GM19043 (cell line): Measurements from ENCODE around the gene NHSL2.
A peak's percentile ranks its signal among the peaks of the same experiment; 100 is the strongest.

ENCODE experiments used
- ATAC-seq: cut with Tn5 transposase; IDR thresholded peaks from one replicate; pipeline ENCODE4 v1.9.1; 2021; ENCODE audit warnings: low read depth; ENCODE audit not compliant: unreplicated experiment

NHSL2 gene

DNA sequence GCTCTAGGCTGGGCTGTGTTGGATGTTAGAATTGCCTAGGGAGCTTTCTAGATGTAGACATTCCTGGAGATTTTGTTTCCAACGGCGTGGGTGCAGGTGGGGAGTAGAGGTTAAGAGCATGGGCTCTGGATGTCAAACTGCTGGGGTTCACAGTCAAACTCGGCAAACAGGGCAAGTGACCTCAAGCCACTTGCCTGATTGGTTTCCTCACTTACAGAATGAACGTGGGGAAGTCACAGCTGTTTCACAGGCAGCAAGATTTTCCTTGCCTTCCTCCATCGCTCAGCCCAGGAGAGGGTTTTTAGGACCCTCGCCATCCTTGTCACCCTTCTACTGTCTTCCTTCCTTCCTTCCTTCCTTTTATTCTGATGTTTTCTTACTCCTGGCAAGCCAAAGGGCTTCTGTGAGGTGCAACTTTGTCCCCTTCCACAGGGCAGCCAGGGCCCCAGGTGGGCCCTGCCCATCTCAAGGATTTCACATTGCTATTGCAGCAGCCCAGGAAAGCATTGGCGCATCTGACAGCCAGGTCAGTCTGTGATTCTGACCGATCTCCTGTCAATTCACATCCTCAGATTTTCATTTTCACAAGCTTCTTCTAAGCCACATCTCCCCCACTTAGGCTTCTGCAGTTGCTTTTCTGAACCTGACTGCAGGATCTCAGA lies 214.0 kb downstream of the NHSL2 start:
- ATAC-seq, result no peak

DNA sequence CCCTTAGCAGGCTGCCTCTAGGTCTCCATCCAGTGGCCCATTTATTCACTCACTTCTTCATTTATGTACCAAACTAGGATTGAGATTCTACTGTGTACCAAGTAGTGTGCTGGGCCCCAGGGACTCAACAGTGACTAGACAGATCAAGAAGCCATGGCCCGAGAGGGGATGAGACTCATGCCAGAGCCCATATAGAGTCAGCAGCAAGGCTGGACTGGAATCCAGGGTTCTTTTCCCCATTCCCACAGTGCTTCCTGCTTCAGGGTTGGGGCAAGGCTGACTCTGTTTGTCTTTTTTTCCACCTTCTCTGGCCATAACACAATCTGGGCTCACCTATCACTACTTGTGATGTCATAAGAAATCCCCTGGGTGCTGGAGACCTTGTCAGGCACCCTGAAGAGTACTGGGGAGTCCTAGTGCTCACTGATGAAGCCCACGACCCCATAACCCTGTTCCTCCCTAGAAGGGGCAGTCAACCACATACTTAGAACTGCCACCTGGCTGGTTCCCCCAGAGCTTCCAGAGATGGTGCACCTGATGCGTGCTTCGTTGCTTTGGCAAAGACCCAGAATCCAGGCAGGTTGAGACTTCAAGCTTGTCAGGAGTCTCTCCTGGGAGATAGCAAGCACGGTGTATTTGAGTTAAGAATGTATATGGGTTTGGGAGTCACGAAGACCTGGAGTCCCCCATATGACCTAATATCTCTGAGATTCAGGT lies 214.8 kb downstream of the NHSL2 start:
- no peak for ATAC-seq

DNA sequence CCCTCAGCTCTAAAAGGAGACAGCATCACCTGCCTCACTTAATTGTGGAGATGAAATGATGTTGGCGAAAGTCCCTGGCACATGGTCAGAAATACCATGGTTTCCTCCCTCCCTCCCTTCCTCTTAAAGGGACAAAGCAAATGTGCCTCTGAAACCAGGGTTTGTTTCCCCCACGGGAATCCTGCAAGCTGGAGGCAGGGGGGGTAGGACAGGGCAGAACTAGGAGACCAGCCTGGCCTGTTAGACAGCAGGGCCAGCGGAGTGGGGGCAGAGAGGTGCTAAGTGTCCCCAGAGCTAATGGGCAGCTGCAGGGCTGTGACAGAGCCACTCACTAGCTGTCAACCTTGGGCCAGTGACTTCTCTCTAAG lies 215.4 kb downstream of the NHSL2 start:
- no peak for ATAC-seq

DNA sequence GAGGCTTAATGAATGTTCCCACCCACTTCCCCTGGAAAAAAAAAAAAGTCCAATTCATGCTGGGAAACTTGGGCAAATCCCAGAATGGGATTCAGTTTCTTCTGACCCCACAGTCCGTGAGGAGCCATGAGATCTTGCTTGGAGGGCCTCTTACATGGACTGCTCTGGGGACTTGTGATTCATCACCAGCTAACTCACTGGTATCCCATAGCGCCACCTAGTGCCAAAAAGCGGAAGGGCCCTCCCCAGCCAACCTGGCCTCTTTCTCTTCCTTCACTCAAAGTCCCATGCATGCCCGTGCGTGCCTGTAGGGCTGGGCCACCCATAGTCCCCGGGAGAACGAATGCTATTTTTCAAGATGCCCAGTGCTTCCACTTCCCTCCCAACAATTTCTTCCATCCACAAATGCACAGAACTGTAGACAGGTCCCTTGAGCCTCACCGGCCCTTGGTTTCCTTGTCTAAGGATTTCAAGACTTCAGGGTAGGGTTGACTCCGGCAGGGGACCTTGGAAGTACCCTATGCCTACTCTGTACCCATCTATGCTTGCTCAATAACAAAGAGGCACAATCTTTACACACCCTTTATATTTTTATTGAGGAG lies 216.0 kb downstream of the NHSL2 start:
- ATAC-seq, result peak; percentile 59

DNA sequence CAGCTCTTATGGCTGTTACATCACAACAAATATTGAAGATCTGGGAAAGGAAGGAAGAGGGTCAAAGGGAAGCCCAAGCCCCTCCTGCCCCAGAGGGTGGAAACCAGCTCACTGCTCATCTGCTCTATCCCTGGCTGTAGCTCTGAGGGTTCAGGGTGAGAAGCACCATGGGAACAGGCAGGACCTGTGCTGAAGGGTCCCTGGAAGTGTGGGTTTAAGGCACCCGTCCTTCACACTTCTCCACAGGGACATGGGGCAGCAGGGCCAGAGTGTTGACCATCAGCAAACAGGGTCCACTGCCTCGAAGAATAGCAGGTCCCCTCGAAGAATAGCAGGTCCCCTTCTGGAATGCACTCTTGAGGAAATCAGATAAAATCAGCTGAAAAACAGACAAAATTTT lies 216.7 kb downstream of the NHSL2 start:
- no peak for ATAC-seq

DNA sequence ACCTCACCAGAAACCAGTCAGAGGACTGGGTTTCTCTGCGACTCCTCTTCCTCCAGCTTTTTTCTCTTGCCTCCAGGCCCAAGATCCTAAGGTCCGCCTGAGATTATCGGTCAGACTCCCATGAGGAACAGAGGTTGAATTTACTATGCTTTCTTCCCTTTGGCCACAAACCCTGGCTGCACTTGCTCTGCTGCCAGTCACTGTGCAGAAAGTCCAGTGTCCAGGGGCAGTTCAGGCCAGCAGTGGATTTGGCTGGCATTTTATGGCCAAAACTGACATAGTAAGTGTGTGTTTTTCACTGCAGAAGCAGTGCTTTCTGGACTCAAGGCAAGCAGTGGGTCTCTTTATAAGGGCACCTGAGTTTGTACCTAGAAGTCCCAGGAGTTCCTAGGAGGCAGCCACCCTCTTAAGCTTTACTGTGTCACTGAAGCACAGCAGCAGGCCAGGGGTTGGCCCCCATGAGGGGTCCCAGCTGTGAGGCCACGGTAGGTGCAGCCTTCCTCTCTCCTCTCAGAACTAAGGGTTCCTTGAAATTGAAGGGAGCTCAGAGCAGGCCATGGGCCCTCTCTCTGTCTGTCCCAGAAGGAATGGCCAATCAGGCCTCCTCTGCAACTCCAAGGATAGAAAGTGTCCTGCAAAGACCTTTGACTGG lies 217.7 kb downstream of the NHSL2 start:
- ATAC-seq, result no peak

DNA sequence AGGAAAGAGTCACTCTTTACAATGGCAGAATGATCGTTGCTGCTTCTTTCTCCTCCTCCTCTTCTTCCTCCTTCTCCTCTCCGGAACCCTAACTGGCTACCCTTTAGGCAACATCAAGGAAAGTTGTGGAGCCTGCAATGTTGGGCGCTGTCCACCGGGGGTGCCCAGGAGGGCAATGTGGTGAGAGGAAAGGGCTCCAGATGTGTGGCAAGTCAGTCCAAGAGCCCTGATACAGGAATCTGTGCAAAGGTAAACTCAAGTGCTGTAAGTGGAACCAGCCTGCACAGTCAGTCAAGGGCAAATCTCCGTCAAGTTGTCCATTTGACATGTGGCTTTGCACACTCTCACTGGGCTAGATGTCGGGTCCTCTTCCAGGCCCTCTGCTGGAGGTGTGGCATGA lies 218.2 kb downstream of the NHSL2 start:
- ATAC-seq, result no peak

DNA sequence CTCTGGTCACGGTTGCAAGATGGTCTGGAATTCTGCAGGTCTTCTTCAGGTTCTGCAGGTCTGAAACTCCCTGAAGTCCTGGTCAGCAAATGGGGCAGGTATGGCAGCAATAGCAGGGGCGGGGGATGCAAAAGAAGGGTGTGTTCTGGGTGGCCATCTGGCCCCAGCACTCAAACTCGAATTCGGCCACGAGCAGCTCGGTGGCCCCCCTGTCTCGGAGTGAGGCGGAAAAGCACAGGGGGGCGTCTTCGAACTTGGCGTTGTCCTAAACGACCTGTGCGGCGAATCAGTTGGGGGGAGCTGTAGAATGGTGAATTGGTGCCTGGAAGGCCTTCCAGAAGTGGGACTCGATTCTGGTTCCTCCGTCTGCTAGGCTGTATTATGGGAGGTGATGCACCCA lies 219.0 kb downstream of the NHSL2 start:
- no peak for ATAC-seq

DNA sequence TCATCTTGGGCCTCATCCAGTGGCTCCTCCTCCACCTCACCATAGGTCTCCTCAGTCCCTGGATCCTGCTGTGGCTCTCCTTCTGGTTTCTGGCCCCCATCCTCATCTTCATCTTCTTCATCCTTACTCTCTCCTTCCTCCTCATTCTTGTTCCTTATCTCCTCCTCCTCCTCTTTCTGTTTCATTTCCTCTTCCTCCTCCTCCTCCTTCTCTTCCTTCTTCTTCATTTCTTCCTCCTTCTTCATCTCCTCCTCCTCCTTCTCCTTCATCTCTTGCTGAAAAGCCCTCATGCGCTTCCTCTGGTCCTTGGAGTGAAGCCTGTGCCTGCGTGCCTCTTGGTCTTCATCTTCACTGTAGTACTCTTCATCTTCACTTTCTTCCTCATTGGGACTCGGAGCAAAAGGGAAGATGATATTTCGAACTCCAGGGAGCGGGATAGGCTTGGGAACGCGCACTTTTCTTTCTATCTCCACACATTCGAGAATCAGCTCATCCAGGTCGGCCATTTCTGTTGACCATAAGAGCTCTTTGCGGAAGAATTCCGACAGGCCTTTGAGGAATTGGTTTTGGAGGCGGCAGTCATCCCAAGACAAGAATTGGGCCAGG lies 219.6 kb downstream of the NHSL2 start:
- ATAC-seq, result no peak

DNA sequence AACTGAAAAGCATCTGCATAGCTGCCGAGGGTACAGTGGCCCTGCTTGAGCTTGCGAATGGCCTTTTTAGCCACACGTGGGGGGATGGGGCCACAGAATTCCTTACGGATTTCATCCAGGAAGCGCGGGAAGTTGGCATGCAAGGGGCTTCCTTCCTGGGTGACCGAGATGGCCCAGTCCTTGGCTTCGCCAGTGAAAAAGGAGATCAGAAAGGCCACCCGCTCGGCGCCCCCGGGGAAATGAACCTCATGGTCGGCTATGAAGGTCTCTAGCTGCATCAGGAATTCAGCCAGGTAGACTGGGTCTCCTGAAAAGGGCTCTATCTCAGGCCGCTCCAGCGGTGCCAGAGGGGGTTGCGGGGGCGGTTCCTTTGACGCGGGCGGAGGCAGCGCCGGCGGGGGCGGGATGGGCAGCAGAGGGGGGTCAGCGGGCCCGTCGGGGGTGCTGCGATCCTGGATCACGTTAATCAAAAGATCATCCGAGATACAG lies 220.2 kb downstream of the NHSL2 start:
- no peak for ATAC-seq

DNA sequence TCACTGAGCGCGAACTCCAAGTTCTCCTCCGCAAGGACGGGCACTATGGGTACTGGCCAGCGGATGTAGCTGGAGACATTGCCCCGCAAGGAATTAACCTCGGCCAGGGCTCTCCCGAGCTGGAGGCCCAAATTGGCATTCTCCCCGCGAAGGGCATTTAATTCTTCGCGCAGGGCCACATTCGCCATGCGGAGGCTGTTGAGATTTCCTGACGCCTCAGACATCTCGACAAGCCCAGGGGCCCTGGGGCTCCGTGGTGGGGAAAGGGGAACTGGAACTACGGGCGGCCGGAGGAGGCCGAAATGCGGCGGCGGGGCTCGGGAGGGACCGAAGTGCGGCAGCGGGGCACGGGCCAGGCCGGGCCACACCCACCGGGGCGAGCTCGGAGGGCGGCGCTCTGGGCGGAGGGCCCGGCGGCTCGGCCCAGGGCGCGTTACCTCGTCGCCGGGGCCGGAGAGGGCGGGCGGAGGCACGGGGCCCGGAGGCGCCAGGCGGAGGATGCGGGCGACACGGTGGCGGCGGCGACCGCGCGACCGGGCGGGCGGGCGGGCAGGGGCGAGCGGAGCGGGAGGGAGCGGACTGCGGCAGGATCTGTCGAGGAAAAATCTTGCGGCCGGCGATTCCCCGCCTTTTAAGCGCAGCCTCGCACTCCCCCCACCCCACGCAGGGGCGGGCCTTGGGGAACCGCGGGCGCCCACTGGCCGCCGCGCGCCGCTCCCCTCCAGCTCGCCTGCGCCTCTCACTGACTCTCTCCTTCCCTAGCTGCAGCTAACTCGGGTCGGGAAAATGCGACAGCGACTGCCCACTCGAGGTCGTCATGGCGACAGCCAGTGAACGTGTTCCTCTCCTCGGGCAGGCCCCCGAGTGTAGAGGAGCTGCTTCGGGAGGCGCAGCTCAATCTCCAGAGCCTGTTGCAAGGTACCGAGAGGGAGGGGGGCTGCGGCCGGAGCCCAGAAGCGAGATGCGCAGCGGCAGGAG lies 221.0 kb downstream of the NHSL2 start, which contains the start of gene RTL5:
Gene RTL5 (minus strand): TSS at position 599 of the 978 bp plus-strand sequence.
- no peak for ATAC-seq

DNA sequence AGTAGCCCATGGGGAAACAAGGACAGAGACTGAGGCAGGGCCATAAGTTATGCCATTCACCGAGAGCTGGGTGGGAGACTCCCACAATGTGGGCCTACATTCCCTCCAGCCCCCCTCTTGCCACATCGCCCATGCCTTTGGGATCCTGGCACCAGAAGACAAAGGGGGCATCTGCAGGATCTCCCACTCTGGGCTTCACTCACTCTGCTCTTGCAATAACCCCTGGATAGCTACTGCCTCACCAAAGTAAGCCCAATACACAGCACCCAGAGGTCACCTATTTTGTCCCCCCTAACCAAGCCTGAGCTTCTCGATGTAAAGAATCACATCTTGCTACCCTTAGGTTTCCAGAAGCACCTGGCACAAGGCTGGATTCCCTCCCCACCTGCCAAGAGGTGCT lies 221.8 kb downstream of the NHSL2 start:
- ATAC-seq, result no peak

DNA sequence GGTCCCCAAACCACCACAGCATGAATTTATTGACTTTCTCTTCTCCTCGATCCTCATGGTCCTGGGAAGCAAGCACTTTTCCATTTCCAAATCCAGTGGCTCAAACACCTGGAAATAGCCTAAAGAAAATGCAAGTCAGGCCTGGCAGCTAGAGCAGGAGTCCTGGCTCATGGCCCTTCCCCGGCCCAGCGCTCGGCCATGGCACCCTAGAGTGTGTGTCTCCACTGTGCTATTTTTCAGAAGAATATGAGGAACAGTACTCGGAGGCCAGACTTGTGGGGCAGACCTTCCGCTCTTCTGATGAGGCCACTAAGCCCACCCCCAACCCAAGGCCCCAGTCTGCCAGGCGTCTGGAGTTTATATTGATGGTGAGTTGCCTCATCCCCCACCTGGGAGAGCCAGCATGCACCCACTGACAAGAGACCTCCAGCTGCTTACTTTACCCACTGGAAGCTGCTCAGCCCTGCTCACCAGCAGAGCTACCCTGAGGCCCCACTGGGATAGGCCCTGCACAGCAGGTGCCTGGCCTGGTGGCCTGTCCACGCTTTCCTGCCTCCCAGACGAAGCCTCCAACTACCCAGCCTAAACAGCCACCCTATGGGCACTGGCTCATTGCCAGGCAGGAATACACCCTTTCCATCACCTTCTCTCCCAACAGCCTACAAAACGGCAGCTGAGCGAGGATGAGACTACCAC lies 223.4 kb downstream of the NHSL2 start:
- no peak for ATAC-seq

DNA sequence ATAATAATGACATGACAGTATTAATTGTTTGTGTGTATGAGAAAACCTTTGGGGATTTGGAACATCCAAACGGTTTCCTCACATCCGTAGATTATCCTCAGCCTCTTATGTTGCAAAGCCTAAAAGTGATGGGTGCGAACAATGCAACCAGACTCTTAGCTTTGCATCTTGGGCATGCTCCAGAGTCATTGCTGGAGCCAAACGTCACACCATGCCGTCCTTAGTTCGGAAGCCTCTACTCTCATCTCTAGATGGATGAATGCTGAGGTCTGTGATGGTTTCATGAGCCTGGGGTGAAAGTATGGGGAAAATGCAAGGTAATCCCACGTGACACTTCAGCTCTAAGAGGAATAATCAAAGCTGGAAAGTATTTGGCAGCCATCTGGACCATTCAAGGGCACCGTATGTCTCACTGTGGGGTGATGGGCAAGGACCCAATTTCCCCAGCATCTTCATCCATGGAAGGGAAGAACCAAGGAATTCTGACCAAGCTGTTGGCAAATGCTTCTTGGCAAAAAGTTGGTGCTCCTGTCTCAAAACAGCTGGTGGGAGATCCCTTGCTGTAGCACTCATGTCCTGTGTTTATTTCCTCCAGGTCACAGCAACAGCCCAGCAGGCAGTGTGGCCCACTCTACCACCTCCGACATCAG lies 227.3 kb downstream of the NHSL2 start:
- no peak for ATAC-seq

DNA sequence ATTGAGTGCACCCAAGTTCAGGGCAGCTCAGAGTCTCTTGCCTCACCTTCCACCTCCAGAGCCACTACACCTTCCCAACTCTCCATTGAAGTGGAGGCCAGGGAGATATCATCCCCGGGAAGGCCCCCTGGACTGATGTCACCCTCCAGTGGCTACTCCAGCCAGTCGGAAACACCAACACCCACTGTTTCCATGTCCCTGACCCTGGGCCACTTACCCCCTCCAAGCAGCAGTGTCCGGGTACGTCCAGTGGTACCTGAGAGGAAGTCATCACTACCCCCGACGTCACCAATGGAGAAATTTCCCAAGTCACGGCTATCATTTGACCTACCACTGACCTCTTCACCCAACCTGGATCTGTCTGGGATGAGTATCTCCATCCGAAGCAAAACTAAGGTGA lies 228.9 kb downstream of the NHSL2 start:
- no peak for ATAC-seq

DNA sequence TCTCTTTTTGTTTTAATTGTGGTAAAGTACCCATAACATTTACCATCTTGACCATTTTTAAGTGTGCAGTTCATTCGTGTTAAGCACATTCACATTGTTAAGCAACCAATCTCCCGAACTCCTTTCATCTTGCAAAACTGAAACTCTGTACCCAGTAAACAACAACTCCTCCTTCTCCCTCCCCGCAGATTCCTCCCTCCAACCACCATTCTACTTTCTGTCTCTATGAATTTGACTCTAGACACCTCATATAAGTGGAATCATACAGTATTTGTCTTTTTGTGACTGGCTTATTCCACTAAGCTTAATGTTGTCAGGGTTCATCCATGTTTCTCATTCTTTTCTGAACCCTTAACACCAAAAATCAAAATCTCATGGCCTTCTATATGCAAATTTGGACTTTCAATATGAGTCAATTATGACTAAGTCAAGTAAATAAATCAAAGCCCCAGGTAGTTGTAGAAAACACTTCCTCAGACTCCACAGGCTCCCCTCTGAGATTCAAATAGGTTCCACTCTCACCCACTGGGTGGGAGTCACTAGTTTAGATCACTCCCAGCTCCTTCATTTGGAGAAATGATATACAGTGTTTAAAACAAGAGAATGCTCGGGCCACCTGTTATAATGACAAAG lies 230.8 kb downstream of the NHSL2 start:
- no peak for ATAC-seq

DNA sequence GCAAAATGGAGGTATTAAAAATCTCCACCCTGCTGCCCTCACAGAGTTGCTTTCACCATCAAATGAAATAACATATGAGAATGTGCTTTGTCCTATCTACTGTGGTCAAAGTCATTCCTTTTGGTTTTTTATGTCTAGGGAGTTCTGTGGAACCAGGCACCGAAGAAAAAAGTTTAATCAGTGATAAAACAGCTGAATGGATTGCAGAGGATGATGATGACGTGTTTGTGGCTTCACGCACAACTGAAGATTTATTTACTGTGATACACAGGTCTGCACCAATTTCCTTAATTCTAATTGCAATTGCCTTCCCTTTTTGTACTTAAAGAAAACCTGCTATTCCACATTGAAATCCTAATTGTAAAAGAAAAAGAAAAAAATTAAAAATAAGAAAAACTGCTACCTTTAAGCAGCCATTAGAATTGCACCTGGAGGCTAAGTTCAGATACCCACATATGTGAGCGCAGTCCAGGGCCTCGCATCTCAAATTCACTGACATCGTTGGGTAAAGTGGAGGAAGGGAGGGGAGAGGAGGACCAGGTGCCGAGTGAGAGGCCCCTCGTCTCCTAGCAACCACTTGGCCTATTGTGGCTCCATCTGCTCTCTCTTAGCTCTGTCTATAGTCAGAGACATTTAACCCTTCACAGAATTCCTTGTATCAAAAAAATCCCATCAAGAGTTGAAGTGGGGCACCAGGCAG lies 231.6 kb downstream of the NHSL2 start:
- no peak for ATAC-seq
